ENCODE results near the gene ASCC3.

- TF ChIP-seq EZH2 (IDR thresholded peaks at IDR 0.05; ENCODE audit: borderline replicate concordance, low read depth, low read length, poor library complexity, severe bottlenecking) (no peak), CTCF (conservative IDR thresholded peaks at IDR 0.05; ENCODE audit: low read depth, low read length) (no peak)
These were observed 20.5 kb upstream of the ASCC3 start for GRCh38 chr6:100901582-100901981.
